RWPE2 (cell line): ENCODE measurements around the gene RALGPS2.

Source experiments
- ATAC-seq: fragments of 200-7000 bp; cut with Tn5 transposase; 3 replicates; pipeline ENCODE4 v1.9.1; 2021; ENCODE audit warnings: low read depth
- DNase-seq: peaks from one replicate; pipeline ENCODE4 v3.0.0-alpha.2; 2020; ENCODE audit warnings: low spot score
- H3K27ac ChIP-seq: fragments of 450-650 bp; 2 replicates; pipeline ENCODE4 v1.5.1; 2017; ENCODE audit warnings: mild to moderate bottlenecking; ENCODE audit not compliant: poor library complexity, severe bottlenecking
- H3K27me3 ChIP-seq: fragments of 250-450 bp; sonication (Bioruptor Pico); 2 replicates; pipeline ENCODE4 v1.5.1; 2021; ENCODE audit warnings: mild to moderate bottlenecking, moderate library complexity; ENCODE audit not compliant: insufficient read depth, poor library complexity, severe bottlenecking
- H3K36me3 ChIP-seq: fragments of 250-450 bp; sonication (Bioruptor Pico); 2 replicates; pipeline ENCODE4 v1.5.1; 2020; ENCODE audit warnings: low read depth, mild to moderate bottlenecking, moderate library complexity
- H3K4me1 ChIP-seq: fragments of 250-450 bp; sonication (Bioruptor Pico); 2 replicates; pipeline ENCODE4 v1.5.1; 2021; ENCODE audit warnings: mild to moderate bottlenecking, moderate library complexity; ENCODE audit not compliant: insufficient read depth, poor library complexity, severe bottlenecking
- H3K4me3 ChIP-seq: fragments of 250-450 bp; sonication (Bioruptor Pico); 2 replicates; pipeline ENCODE4 v1.5.1; 2021; ENCODE audit warnings: mild to moderate bottlenecking, moderate library complexity; ENCODE audit not compliant: severe bottlenecking
- H3K9me3 ChIP-seq: fragments of 250-450 bp; sonication (Bioruptor Pico); 2 replicates; pipeline ENCODE4 v1.5.1; 2021; ENCODE audit warnings: mild to moderate bottlenecking, moderate library complexity; ENCODE audit not compliant: severe bottlenecking
- TF ChIP-seq, protein P1 (sequence below): fragments of 450-650 bp; IDR thresholded peaks from one replicate; pipeline ENCODE4 v1.5.1; 2017; ENCODE audit warnings: mild to moderate bottlenecking, moderate library complexity; ENCODE audit not compliant: poor library complexity, severe bottlenecking

The RALGPS2 gene

DNA sequence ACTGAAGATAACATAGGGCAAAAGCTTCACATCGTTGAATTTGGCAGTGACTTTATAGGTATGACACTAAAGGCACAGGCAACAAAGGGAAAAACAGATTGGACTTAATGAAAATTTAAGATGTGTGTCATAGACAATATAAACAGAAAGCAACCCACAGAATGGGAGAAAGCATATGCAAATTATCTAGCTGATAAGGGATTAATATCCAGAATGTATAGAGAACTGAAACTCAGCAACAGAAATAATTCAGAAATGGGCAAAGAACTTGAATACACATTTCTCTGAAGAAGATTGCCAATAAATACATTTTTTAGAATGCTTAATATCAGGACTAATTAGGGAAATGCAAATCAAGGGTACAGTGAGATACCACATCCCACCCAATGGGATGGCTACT is 201.0 kb downstream of the RALGPS2 start:
- TF ChIP-seq, protein P1, sequence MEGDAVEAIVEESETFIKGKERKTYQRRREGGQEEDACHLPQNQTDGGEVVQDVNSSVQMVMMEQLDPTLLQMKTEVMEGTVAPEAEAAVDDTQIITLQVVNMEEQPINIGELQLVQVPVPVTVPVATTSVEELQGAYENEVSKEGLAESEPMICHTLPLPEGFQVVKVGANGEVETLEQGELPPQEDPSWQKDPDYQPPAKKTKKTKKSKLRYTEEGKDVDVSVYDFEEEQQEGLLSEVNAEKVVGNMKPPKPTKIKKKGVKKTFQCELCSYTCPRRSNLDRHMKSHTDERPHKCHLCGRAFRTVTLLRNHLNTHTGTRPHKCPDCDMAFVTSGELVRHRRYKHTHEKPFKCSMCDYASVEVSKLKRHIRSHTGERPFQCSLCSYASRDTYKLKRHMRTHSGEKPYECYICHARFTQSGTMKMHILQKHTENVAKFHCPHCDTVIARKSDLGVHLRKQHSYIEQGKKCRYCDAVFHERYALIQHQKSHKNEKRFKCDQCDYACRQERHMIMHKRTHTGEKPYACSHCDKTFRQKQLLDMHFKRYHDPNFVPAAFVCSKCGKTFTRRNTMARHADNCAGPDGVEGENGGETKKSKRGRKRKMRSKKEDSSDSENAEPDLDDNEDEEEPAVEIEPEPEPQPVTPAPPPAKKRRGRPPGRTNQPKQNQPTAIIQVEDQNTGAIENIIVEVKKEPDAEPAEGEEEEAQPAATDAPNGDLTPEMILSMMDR, result no peak
- Histone ChIP-seq H3K4me3 (no peak overlapping the region), H3K4me1 (no peaks in the 10 kb centered on the region), H3K27ac (no peak overlapping the region), H3K36me3 (no peaks in the 10 kb centered on the region), H3K27me3 (no peaks in the 10 kb centered on the region), H3K9me3 (no peaks in the 10 kb centered on the region)
- DNase-seq, result no peak
- ATAC-seq, result no peak

- no peak overlapping the region for H3K27ac ChIP-seq
- ATAC-seq, result no peak
- no peaks in the 10 kb centered on the region for H3K36me3 ChIP-seq
- TF ChIP-seq, protein P1, result no peak
- H3K9me3 ChIP-seq, result no peaks in the 10 kb centered on the region
- no peak for DNase-seq
- no peak overlapping the region for H3K4me3 ChIP-seq
- no peaks in the 10 kb centered on the region for H3K27me3 ChIP-seq
- no peaks in the 10 kb centered on the region for H3K4me1 ChIP-seq
These were observed 202.0 kb downstream of the RALGPS2 start for GRCh38 chr1:178927003-178927402.

DNA sequence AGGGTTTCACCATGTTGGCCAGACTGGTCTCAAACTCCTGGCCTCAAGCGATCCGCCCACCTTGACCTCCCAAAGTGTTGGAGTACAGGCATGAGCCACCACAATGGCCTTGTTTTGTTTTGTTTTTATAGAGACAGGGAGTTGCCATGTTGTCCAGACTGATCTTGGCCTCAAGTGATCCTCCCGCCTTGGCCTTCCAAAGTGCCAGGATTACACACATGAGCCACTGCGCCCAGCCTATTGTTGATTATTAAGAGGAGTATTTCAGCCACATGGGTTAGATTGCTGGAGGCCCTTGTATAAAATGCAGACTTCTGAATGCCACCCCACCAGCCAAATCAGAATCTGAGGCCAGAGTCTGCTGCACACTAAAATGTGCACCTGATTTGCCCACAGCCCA is 203.0 kb downstream of the RALGPS2 start:
- no peaks in the 10 kb centered on the region for H3K4me1 ChIP-seq
- no peak for DNase-seq
- TF ChIP-seq, protein P1, result no peak
- no peaks in the 10 kb centered on the region for H3K27me3 ChIP-seq
- no peaks in the 10 kb centered on the region for H3K36me3 ChIP-seq
- H3K27ac ChIP-seq, result no peak overlapping the region
- no peaks in the 10 kb centered on the region for H3K9me3 ChIP-seq
- no peak for ATAC-seq
- no peak overlapping the region for H3K4me3 ChIP-seq

GRCh38 chr1:178928976-178929375 is 203.9 kb downstream of the RALGPS2 start:
- TF ChIP-seq, protein P1, result no peak
- H3K9me3 ChIP-seq, result no peaks in the 10 kb centered on the region
- H3K27ac ChIP-seq, result no peak overlapping the region
- ATAC-seq, result no peak
- no peak overlapping the region for H3K4me3 ChIP-seq
- no peak for DNase-seq
- no peaks in the 10 kb centered on the region for H3K4me1 ChIP-seq
- H3K36me3 ChIP-seq, result no peaks in the 10 kb centered on the region
- H3K27me3 ChIP-seq, result no peaks in the 10 kb centered on the region

- no peak for DNase-seq
- H3K27ac ChIP-seq, result no peak overlapping the region
These were observed 207.0 kb downstream of the RALGPS2 start for GRCh38 chr1:178931858-178932551.

More at GRCh38 chr1:178931858-178932551, 207.0 kb downstream of the RALGPS2 start:
- no peaks in the 10 kb centered on the region for H3K27me3 ChIP-seq
- H3K4me1 ChIP-seq, result no peaks in the 10 kb centered on the region
- no peak overlapping the region for H3K4me3 ChIP-seq
- no peak for ATAC-seq
- H3K9me3 ChIP-seq, result no peaks in the 10 kb centered on the region
- TF ChIP-seq, protein P1, result no peak
- no peaks in the 10 kb centered on the region for H3K36me3 ChIP-seq
